Measurements from ENCODE around the gene SOCS1.

DNA sequence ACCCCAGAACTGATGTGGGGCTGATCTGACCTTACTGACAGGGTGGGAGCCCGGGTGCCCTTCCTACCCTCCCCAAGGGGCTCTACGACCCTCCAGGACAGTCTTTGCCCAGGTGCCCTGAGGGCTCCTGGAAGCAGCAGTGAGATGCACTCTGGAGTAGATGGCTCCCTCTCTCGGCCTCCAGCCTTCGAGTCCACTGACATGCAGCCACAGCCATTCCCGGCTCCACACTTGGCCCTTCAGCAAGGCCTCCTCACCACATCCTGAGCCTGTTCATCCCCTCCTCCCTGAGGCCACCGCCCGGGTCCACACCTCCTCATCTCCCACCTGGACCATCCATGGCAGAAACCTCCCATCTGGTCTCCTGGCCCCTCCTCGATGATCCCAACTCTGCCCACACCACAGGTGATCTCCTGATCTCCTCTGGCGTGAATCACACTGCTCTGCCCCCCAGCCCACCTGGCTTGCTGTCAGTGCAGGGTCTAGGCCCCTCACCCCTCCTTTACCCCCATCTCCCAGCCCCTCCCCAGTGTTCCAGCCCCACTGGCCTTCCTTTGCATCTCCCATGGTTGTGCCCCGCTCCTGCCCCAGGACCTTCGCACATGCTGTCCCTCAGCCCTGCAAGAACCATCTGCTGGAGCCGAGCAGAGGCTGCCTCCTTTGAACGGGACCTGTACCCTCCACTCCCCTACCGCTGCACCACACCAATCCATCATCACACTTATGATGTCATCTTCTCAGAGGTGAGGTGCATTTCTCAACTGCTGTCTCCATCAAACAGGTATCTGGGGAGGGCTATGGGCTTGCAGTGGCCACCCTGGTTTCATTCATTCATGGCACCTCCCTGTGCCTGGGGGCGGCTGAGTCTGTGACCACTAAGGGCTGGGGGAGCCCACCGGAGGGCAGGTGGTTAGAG lies 44.7 kb downstream of the SOCS1 start:
- TF ChIP-seq, protein P1, sequence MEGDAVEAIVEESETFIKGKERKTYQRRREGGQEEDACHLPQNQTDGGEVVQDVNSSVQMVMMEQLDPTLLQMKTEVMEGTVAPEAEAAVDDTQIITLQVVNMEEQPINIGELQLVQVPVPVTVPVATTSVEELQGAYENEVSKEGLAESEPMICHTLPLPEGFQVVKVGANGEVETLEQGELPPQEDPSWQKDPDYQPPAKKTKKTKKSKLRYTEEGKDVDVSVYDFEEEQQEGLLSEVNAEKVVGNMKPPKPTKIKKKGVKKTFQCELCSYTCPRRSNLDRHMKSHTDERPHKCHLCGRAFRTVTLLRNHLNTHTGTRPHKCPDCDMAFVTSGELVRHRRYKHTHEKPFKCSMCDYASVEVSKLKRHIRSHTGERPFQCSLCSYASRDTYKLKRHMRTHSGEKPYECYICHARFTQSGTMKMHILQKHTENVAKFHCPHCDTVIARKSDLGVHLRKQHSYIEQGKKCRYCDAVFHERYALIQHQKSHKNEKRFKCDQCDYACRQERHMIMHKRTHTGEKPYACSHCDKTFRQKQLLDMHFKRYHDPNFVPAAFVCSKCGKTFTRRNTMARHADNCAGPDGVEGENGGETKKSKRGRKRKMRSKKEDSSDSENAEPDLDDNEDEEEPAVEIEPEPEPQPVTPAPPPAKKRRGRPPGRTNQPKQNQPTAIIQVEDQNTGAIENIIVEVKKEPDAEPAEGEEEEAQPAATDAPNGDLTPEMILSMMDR (IDR thresholded peaks at IDR 0.05; ENCODE audit: insufficient read depth, low read length): no peak
- no peak for TF ChIP-seq REST (IDR thresholded peaks at IDR 0.05; ENCODE audit: insufficient replicate concordance, low read depth)
- TF ChIP-seq POLR2AphosphoS5 (IDR thresholded peaks at IDR 0.05; ENCODE audit: low read depth): no peak
